GM12874 (cell line): Measurements from ENCODE around the gene FGF14.

Experiments used
- CTCF ChIP-seq: IDR thresholded peaks from 2 replicates; pipeline ENCODE4 v1.5.1; 2011; ENCODE audit warnings: low read depth, mild to moderate bottlenecking, control low read depth, low read length, moderate library complexity; ENCODE audit not compliant: insufficient read depth

Gene FGF14

GRCh38 chr13:101931186-101931585 lies 470.7 kb downstream of the FGF14 start:
- no peak for TF ChIP-seq CTCF

GRCh38 chr13:101930331-101930730 lies 471.5 kb downstream of the FGF14 start:
- no peak for TF ChIP-seq CTCF

GRCh38 chr13:101925731-101926130 lies 476.1 kb downstream of the FGF14 start:
- TF ChIP-seq CTCF, result no peak

- no peak for TF ChIP-seq CTCF
Measured at GRCh38 chr13:101919541-101920181, 482.2 kb downstream of the FGF14 start.

GRCh38 chr13:101917833-101918661 lies 483.8 kb downstream of the FGF14 start:
- TF ChIP-seq CTCF, result no peak

GRCh38 chr13:101917475-101917810 lies 484.4 kb downstream of the FGF14 start:
- TF ChIP-seq CTCF, result no peak

GRCh38 chr13:101916775-101917474 lies 484.9 kb downstream of the FGF14 start:
- no peak for TF ChIP-seq CTCF
